Liver (tissue), 9 donors: ENCODE measurements around the gene KLHL2. TPM values are rescaled to one million over a fixed set of nuclear protein-coding genes. Genes with fewer than 3 reads are reported as not detected.
"Not testable (repeated sequence)": the region's sequence is repeated elsewhere in the genome, so short reads cannot be mapped to it uniquely, and the experiment has no call there.

Experiments
- DNase-seq: peaks from one replicate; pipeline ENCODE4 v3.0.0-alpha.2; 2017; ENCODE audit warnings: low spot score
- H3K27ac ChIP-seq, 2 donors: one replicate each; pipeline ENCODE4 v1.7.0; 2013; ENCODE audit warnings: inconsistent platforms in 2 of 2, low read length in 2 of 2, control low read depth in 1 of 2, low read depth in 1 of 2, mild to moderate bottlenecking in 1 of 2
- H3K27me3 ChIP-seq, 4 donors: one replicate each; pipeline versions ENCODE4 v1.6.1 to v1.7.0; 2013; ENCODE audit warnings: low read length in 3 of 4, inconsistent platforms in 1 of 4, mild to moderate bottlenecking in 1 of 4, moderate library complexity in 1 of 4; ENCODE audit not compliant: control insufficient read depth in 4 of 4, insufficient read depth in 4 of 4
- H3K36me3 ChIP-seq, 4 donors: one replicate each; pipeline versions ENCODE4 v1.6.1 to v1.7.0; 2013; ENCODE audit warnings: low read length in 3 of 4, mild to moderate bottlenecking in 3 of 4, low read depth in 1 of 4, moderate library complexity in 1 of 4; ENCODE audit not compliant: control insufficient read depth in 4 of 4, insufficient read depth in 3 of 4
- H3K4me1 ChIP-seq, 4 donors: one replicate each; pipeline versions ENCODE4 v1.6.1 to v1.7.0; 2013; ENCODE audit warnings: low read length in 3 of 4, mild to moderate bottlenecking in 3 of 4, moderate library complexity in 1 of 4; ENCODE audit not compliant: control insufficient read depth in 4 of 4, insufficient read depth in 4 of 4
- H3K4me3 ChIP-seq, 3 donors: one replicate each; pipeline versions ENCODE4 v1.6.1 to v1.7.0; 2013; ENCODE audit warnings: low read length in 3 of 3, control low read depth in 1 of 3, low read depth in 1 of 3, mild to moderate bottlenecking in 1 of 3
- H3K9ac ChIP-seq, 2 donors: one replicate each; pipeline ENCODE4 v1.7.0; 2013; ENCODE audit warnings: low read length in 2 of 2, mild to moderate bottlenecking in 2 of 2, moderate library complexity in 2 of 2, control low read depth in 1 of 2, low read depth in 1 of 2
- H3K9me3 ChIP-seq, 4 donors: one replicate each; pipeline versions ENCODE4 v1.6.1 to v1.7.0; 2013; ENCODE audit warnings: low read length in 3 of 4; ENCODE audit not compliant: control insufficient read depth in 4 of 4
- EGR1 ChIP-seq, 2 donors: IDR thresholded peaks; 2 replicates each; pipeline ENCODE4 v1.6.1; 2016 to 2018; ENCODE audit warnings: antibody characterized with exemption in 2 of 2, low read depth in 2 of 2
- HNF4A ChIP-seq, 2 donors: conservative IDR thresholded peaks; 2 replicates each; pipeline ENCODE4 v1.6.1; 2016; ENCODE audit warnings: antibody characterized with exemption in 2 of 2, mild to moderate bottlenecking in 2 of 2
- HNF4G ChIP-seq: IDR thresholded peaks from 2 replicates; pipeline ENCODE4 v1.6.1; 2016; ENCODE audit warnings: antibody characterized with exemption
- RAD21 ChIP-seq, 2 donors: IDR thresholded peaks; 2 replicates each; pipeline ENCODE4 v1.6.1; 2016; ENCODE audit warnings: antibody characterized with exemption in 2 of 2, mild to moderate bottlenecking in 2 of 2
- RXRA ChIP-seq, 2 donors: IDR thresholded peaks; 2 replicates each; pipeline ENCODE4 v1.6.1; 2017 to 2018; ENCODE audit warnings: antibody characterized with exemption in 2 of 2, mild to moderate bottlenecking in 1 of 2
- SP1 ChIP-seq: IDR thresholded peaks from 2 replicates; pipeline ENCODE4 v1.6.1; 2018; ENCODE audit warnings: antibody characterized with exemption, mild to moderate bottlenecking
- YY1 ChIP-seq: IDR thresholded peaks from 2 replicates; pipeline ENCODE4 v1.6.1; 2016; ENCODE audit warnings: antibody characterized with exemption, mild to moderate bottlenecking
- WGBS: extraction: QIAGEN DNeasy Blood & Tissue Kit; methylation state at CpG from one replicate; pipeline ENCODE4 v1.1.7; 2013; 5-methylcytosine and 5-hydroxymethylcytosine counted together
- polyA plus RNA-seq, 2 donors: library from polyadenylated mRNA; stranded (reverse) in 1 of 2; unstranded in 1 of 2; fragments of 200-250 nt in 1 of 2; fragments of >200 nt in 1 of 2; fragmentation: Nextera tagmentation in 1 of 2; extraction: Ambion mirVana in 1 of 2; gene quantifications; one replicate each; pipeline versions ENCODE4 v1.2.1 to v1.2.3, GENCODE V29; 2013 to 2015
- total RNA-seq, 2 donors: library from RNA; depleted of rRNA; stranded (reverse); fragments of >200 nt; gene quantifications; one replicate each; pipeline ENCODE4 v1.2.3, GENCODE V29; 2014
- TF ChIP-seq, protein P1 (sequence below): IDR thresholded peaks from 2 replicates; pipeline ENCODE4 v1.6.1; 2016; ENCODE audit warnings: antibody characterized with exemption
- TF ChIP-seq, protein P2 (sequence below): IDR thresholded peaks from 2 replicates; pipeline ENCODE4 v1.6.1; 2016; ENCODE audit warnings: antibody characterized with exemption
- TF ChIP-seq, protein P3 (sequence below): IDR thresholded peaks from 2 replicates; pipeline ENCODE4 v1.6.1; 2016; ENCODE audit warnings: antibody characterized with exemption
- donor health status: healthy.
- donor health status: healthy.
- donor health status: healthy.
- donor health status: healthy.
- donor health status: healthy.

Gene KLHL2
- total and polyA plus RNA-seq, 4 donors = 10.0 to 37.9 (median 13.6) TPM

DNA sequence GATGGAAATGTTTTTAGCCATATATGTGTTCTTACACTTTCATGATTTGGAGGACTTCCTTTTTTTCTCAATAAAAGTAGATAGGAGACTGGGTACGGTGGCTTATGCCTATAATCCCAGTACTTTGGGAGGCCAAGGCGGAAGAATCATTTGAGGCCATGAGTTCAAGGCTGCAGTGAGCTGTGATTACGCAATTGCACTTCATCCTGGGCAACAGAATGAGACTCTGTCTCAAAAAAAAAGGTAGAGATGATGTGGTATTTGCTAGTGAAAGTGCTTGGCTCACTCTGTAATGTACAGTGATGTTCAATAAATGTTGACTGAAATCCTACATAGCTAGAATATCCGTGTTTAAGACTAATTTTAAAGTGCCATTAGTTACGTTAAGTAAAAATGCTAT is 27.4 kb downstream of the KLHL2 start:
- TF ChIP-seq EGR1 (IDR thresholded peaks at IDR 0.05; ENCODE audit: low read depth in 2 of 2) = no peak
- TF ChIP-seq, protein P1, sequence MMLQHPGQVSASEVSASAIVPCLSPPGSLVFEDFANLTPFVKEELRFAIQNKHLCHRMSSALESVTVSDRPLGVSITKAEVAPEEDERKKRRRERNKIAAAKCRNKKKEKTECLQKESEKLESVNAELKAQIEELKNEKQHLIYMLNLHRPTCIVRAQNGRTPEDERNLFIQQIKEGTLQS = no peak
- Histone ChIP-seq H3K9me3 (no peaks in the 10 kb centered on the region), H3K4me3 (no peak overlapping the region), H3K27me3 (no peaks in the 10 kb centered on the region), H3K36me3 (peaks cover 0 to 4% (median under 1%) of the 10 kb centered on the region in 4 donors), H3K27ac (no peak overlapping the region), H3K9ac (no peak overlapping the region), H3K4me1 (no peaks in the 10 kb centered on the region)
- DNase-seq = no peak
- 88% methylated on average over 5 of the region's 5 CpGs for WGBS

DNA sequence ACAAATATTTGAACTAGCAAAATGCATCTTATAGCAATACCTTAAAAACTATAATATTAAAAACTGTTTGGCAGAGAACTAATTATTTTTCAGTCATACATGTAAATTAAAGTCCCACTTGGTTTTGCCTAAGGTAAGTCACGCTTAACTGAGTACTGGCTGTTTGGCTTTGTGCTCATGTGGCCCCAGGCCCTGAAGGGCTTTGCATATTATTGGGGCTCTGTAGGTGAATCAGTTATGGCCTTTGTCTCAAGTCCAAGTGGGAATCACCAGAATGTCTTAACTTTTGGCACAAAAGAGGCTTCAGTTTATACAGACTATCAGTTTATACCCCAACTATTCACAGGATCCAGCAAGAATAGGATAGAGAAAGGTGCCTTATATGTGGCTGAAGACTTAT is 29.5 kb downstream of the KLHL2 start:
- H3K9ac ChIP-seq, H3K4me3 ChIP-seq, H3K4me1 ChIP-seq, H3K9me3 ChIP-seq, H3K36me3 ChIP-seq, H3K27ac ChIP-seq, DNase-seq, H3K27me3 ChIP-seq: not testable (repeated sequence)
- no CpG with 5 or more reads among the region's 1 CpG for WGBS

DNA sequence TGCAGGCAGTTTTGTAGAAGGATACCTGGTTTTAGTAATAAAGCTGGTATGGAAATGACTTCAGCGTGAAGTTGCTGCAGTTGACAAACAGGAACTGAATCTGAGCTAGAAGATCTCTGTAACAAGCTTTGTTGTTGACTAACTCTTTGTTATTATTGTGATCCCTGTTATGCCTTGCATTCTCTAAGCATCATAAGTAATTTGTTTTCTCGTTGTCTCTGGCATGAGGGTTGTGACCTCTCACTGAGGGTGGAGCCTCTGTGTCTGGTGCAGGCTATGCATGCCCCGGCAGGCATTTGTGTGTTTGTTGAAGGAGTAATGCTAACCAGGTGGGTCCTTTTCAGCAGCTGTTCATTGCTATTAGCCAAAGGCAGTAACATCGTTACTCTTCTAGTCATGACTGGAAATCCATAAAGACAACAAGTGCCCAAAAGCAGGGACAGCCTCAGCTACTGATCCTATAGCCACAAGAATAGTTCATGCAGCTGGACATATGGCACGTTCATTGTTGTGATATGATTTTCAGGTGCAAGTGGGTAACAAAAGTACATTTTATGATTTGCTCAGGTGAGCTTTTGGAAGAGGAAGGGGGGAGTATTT is 30.8 kb downstream of the KLHL2 start:
- H3K9me3 ChIP-seq, H3K9ac ChIP-seq, H3K27me3 ChIP-seq, H3K36me3 ChIP-seq, H3K4me1 ChIP-seq, H3K27ac ChIP-seq, DNase-seq, H3K4me3 ChIP-seq: not testable (repeated sequence)
- WGBS = 76% methylated on average over 5 of the region's 5 CpGs

DNA sequence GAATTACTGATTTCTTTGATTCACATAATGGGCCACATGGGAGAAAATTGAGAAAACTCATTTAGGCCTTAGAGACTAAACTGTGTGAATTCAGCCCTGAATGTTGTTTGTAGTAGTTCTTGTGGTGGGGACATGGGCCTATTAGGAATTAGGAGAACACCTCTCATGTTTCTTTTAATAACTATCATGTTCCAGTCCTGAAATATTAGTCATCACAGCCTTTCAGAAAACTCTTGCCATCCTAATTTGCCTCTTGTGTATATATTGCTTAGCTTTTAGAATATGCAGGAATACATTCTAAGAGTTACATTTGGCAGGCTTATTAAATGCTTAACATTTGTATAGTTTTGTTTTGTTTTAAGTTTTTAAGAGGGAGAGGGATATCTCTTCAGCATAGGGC is 33.4 kb downstream of the KLHL2 start:
- DNase-seq = not testable (repeated sequence)

DNA sequence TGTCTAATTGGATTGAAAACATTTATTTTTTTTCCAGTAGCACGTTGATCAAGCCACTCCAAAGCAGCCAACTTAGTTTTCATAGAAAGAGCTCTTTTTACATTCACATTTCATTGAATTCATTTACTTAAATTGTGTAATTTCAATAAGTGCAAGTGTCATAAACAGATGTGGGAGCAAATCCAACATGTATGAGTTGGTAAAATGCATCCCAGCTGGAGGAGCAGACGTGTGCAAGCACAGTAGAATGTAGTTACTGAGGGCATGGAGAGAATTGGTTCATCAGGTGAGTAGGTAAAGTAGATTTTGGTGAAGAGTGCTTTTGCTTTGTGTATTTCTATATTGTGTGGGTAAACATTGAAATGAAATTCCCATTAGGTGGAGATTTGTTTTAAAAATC is 36.8 kb downstream of the KLHL2 start:
- not testable (repeated sequence) for H3K27ac ChIP-seq, H3K27me3 ChIP-seq, H3K36me3 ChIP-seq, H3K9ac ChIP-seq, H3K4me3 ChIP-seq, H3K4me1 ChIP-seq, H3K9me3 ChIP-seq, DNase-seq
- WGBS = 88% methylated on average over 2 of the region's 2 CpGs

More for the DNA sequence above, 33.4 kb downstream of the KLHL2 start:
- H3K4me3 ChIP-seq, H3K4me1 ChIP-seq, H3K27ac ChIP-seq, H3K27me3 ChIP-seq, H3K9ac ChIP-seq, H3K36me3 ChIP-seq, H3K9me3 ChIP-seq: not testable (repeated sequence)

DNA sequence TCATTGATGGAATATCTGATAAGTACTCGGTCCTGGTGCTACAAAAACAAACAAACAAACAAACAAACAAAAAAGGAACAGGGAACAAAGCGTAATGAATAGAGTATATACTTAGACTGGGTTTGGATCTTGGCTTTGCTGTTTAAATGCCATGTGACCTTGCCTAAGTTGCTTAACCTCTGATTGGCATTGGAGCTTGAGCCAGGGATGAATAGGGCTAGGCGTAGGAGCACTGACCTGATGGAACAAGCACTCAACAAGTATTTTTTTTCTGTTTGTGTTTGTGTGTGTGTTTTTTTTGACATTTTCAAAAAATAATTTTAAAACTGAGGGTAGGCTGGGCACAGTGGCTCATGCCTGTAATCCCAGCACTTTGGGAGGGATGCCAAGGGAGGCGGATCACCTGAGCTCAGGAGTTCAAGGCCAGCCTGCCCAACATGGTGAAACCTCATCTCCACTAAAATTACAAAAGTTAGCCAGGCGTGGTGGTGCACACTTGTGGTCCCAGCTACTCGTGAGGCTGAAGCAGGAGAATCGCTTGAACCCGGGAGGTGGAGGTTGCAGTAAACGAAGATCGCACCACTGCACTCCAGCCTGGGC is 37.3 kb downstream of the KLHL2 start:
- not testable (repeated sequence) for DNase-seq, H3K4me1 ChIP-seq, H3K27me3 ChIP-seq, H3K36me3 ChIP-seq, H3K9ac ChIP-seq, H3K27ac ChIP-seq, H3K4me3 ChIP-seq, H3K9me3 ChIP-seq
- 62% methylated on average over 10 of the region's 10 CpGs for WGBS
- TF ChIP-seq YY1 (peak; percentile 18), SP1 (peak; percentile 6), HNF4A (conservative IDR thresholded peaks at IDR 0.05) (peak; percentile 66 to 86), RAD21 (IDR thresholded peaks at IDR 0.05) (peak; percentile 7 to 33), HNF4G (peak; percentile 32), RXRA (IDR thresholded peaks at IDR 0.05) (peak; percentile 78 to 84)
- TF ChIP-seq, protein P2, sequence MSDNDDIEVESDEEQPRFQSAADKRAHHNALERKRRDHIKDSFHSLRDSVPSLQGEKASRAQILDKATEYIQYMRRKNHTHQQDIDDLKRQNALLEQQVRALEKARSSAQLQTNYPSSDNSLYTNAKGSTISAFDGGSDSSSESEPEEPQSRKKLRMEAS = peak; percentile 33
- TF ChIP-seq, protein P3, sequence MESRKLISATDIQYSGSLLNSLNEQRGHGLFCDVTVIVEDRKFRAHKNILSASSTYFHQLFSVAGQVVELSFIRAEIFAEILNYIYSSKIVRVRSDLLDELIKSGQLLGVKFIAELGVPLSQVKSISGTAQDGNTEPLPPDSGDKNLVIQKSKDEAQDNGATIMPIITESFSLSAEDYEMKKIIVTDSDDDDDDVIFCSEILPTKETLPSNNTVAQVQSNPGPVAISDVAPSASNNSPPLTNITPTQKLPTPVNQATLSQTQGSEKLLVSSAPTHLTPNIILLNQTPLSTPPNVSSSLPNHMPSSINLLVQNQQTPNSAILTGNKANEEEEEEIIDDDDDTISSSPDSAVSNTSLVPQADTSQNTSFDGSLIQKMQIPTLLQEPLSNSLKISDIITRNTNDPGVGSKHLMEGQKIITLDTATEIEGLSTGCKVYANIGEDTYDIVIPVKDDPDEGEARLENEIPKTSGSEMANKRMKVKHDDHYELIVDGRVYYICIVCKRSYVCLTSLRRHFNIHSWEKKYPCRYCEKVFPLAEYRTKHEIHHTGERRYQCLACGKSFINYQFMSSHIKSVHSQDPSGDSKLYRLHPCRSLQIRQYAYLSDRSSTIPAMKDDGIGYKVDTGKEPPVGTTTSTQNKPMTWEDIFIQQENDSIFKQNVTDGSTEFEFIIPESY = peak; percentile 14
